Panc1 (cell line): Measurements from ENCODE around the gene RELL1. TPM values are rescaled to one million over a fixed set of nuclear protein-coding genes. Genes with fewer than 3 reads are reported as not detected.

Experiments used
- ATAC-seq: fragments of 200-7000 bp; cut with Tn5 transposase; 2 replicates; pipeline ENCODE4 v1.9.1; 2020; ENCODE audit warnings: mild to moderate bottlenecking, moderate library complexity
- BruUV-seq: library from RNA; stranded (reverse); fragments of 400-500 nt; replicated peaks from 2 replicates; lab custom pipeline; 2021; lab: Mats Ljungman, UMichigan
- CTCF ChIA-PET: fragments of 300-600 bp; sonication (Branson Sonifier 250); formaldehyde crosslinking; loops from one replicate; lab custom pipeline; 2022; ENCODE audit warnings: antibody characterized with exemption; lab: Charles Lee
- POLR2A ChIA-PET: fragments of 300-600 bp; sonication (Branson Sonifier 250); formaldehyde crosslinking; loops from one replicate; lab custom pipeline; 2022; ENCODE audit warnings: antibody characterized with exemption; lab: Charles Lee
- DNase-seq: peaks from one replicate; pipeline ENCODE4 v3.0.0-alpha.2; 2010; ENCODE audit warnings: low read depth, low spot score
- H3K27ac ChIP-seq: 2 replicates; pipeline ENCODE4 v1.5.1; 2011; ENCODE audit warnings: mild to moderate bottlenecking, low read length, inconsistent platforms
- H3K27me3 ChIP-seq: fragments of 200-500 bp; sonication (Bioruptor generic); 2 replicates; pipeline ENCODE4 v1.6.0; 2014; ENCODE audit warnings: low read length, inconsistent platforms; ENCODE audit not compliant: control insufficient read depth, insufficient read depth
- H3K36me3 ChIP-seq: fragments of 200-500 bp; sonication (Bioruptor generic); 2 replicates; pipeline ENCODE4 v1.5.1; 2014; ENCODE audit warnings: inconsistent platforms, mild to moderate bottlenecking, low read length, moderate library complexity; ENCODE audit not compliant: control insufficient read depth, insufficient read depth
- H3K4me1 ChIP-seq: 2 replicates; pipeline ENCODE4 v1.5.1; 2011; ENCODE audit warnings: inconsistent platforms, mild to moderate bottlenecking, low read length, moderate library complexity; ENCODE audit not compliant: control insufficient read depth, insufficient read depth
- H3K4me3 ChIP-seq, 2 experiments: 2 replicates each; pipeline ENCODE4 v1.5.1; 2011 to 2012; ENCODE audit warnings: low read depth in 2 of 2, low read length in 2 of 2, mild to moderate bottlenecking in 2 of 2, inconsistent platforms in 1 of 2, moderate library complexity in 1 of 2
- H3K9me3 ChIP-seq: fragments of 200-500 bp; sonication (Bioruptor generic); 2 replicates; pipeline ENCODE4 v1.5.1; 2014; ENCODE audit warnings: low read depth, mild to moderate bottlenecking, inconsistent platforms, low read length, moderate library complexity; ENCODE audit not compliant: control insufficient read depth, insufficient read depth
- CTCF ChIP-seq: fragments of 450-650 bp; IDR thresholded peaks from 2 replicates; pipeline ENCODE4 v1.5.1; 2017; ENCODE audit warnings: mild to moderate bottlenecking
- POLR2AphosphoS5 ChIP-seq: IDR thresholded peaks from 2 replicates; pipeline ENCODE4 v1.6.1; 2012; ENCODE audit warnings: mild to moderate bottlenecking, low read depth, low read length, moderate library complexity
- REST ChIP-seq, 2 experiments: IDR thresholded peaks; 2 replicates each; pipeline ENCODE4 v1.6.1; 2011 to 2012; ENCODE audit warnings: low read depth in 2 of 2, control low read depth in 1 of 2, low read length in 1 of 2, mild to moderate bottlenecking in 1 of 2, moderate library complexity in 1 of 2; ENCODE audit not compliant: insufficient read depth in 1 of 2
- SIN3A ChIP-seq: IDR thresholded peaks from 2 replicates; pipeline ENCODE4 v1.6.1; 2012; ENCODE audit warnings: low read depth, mild to moderate bottlenecking, low read length, moderate library complexity, borderline replicate concordance; ENCODE audit not compliant: insufficient read depth
- TCF7L2 ChIP-seq: IDR thresholded peaks from 2 replicates; pipeline ENCODE4 v1.6.1; 2011; ENCODE audit warnings: mild to moderate bottlenecking, low read depth, low read length, inconsistent platforms
- in situ Hi-C: cut with HindIII; loops from 2 replicates; pipeline ENCODE4 v1.10.0; 2016; ENCODE audit warnings: low sequenced_read_pairs, low pct_unique_long_range_greater_than_20kb
- intact Hi-C: fragments of 100-400 bp; cut with micrococcal nuclease; formaldehyde crosslinking; loops from one replicate; pipeline ENCODE4 v1.10.0; 2022; ENCODE audit not compliant: unreplicated experiment
- total RNA-seq: library from RNA; stranded (reverse); gene quantifications from one replicate; pipeline ENCODE4 v1.2.1, GENCODE V29; 2021; ENCODE audit not compliant: unreplicated experiment

The RELL1 gene
- total RNA-seq, 1 experiment from 2014 or later: 29.1 TPM

- in situ Hi-C loops (no loop called here), intact Hi-C loops (no loop called here)
- ChIA-PET CTCF (no interaction called here), POLR2A (no interaction called here)
- Histone ChIP-seq H3K36me3 (no peaks in the 10 kb centered on the region), H3K9me3 (no peaks in the 10 kb centered on the region), H3K27ac (no peak overlapping the region), H3K4me3 (no peak overlapping the region), H3K4me1 (no peaks in the 10 kb centered on the region), H3K27me3 (no peaks in the 10 kb centered on the region)
- no peak for ATAC-seq
- BruUV-seq: no TSS peak
- TF ChIP-seq POLR2AphosphoS5 (no peak), TCF7L2 (no peak), REST (IDR thresholded peaks at IDR 0.05; ENCODE audit: insufficient read depth in 1 of 2, low read depth in 2 of 2, low read length in 1 of 2) (no peak), CTCF (no peak), SIN3A (no peak)
- no peak for DNase-seq
Observed at GRCh38 chr4:37620176-37620575, 66.0 kb downstream of the RELL1 start.

GRCh38 chr4:37615720-37616063 is 70.5 kb downstream of the RELL1 start:
- Histone ChIP-seq H3K4me3 (no peak overlapping the region), H3K4me1 (no peaks in the 10 kb centered on the region), H3K27me3 (no peaks in the 10 kb centered on the region), H3K9me3 (no peaks in the 10 kb centered on the region), H3K27ac (no peak overlapping the region), H3K36me3 (no peaks in the 10 kb centered on the region; the same call in 1 of the 2 replicates)
- TF ChIP-seq SIN3A: no peak
- ATAC-seq: no peak
- DNase-seq: no peak
- CTCF ChIA-PET: no interaction called here
- BruUV-seq: no TSS peak
- POLR2A ChIA-PET: no interaction called here
- intact Hi-C loops: no loop called here
- in situ Hi-C loops: no loop called here

- Histone ChIP-seq H3K9me3 (no peaks in the 10 kb centered on the region), H3K4me3 (no peak overlapping the region), H3K4me1 (no peaks in the 10 kb centered on the region), H3K27ac (no peak overlapping the region), H3K27me3 (no peaks in the 10 kb centered on the region), H3K36me3 (no peaks in the 10 kb centered on the region; the same call in 1 of the 2 replicates)
- intact Hi-C loops (no loop called here), in situ Hi-C loops (no loop called here)
- ChIA-PET CTCF (no interaction called here), POLR2A (no interaction called here)
- no peak for TF ChIP-seq CTCF
- no peak for TF ChIP-seq TCF7L2
- no peak for TF ChIP-seq REST (IDR thresholded peaks at IDR 0.05; ENCODE audit: insufficient read depth in 1 of 2, low read depth in 2 of 2, low read length in 1 of 2)
- TF ChIP-seq POLR2AphosphoS5: no peak
- no peak for TF ChIP-seq SIN3A
- no TSS peak for BruUV-seq
- ATAC-seq (no peak), DNase-seq (no peak)
Observed at GRCh38 chr4:37615059-37615719, 71.0 kb downstream of the RELL1 start.
